ENCODE data around the gene SMARCC1.

The SMARCC1 gene

GRCh38 chr3:47803480-47804025 lies 21.9 kb upstream of the SMARCC1 start:
- DNase-seq (ENCODE audit: low read depth, low spot score): no peak

GRCh38 chr3:47802734-47803479 lies 21.2 kb upstream of the SMARCC1 start, which contains the start of gene DHX30:
DHX30 (plus strand) TSS chr3:47803138; CDS start chr3:47810684, 7,546 bp downstream.
- Histone ChIP-seq H3K9me3 (ENCODE audit: insufficient read depth, low read length) (no peaks in the 10 kb centered on the region), H3K9ac (ENCODE audit: insufficient read length, low read depth) (peak within 1 kb of the TSS; percentile 86), H3K27me3 (ENCODE audit: insufficient read depth, insufficient read length) (no peaks in the 10 kb centered on the region), H3K4me3 (ENCODE audit: insufficient read length, low read depth) (peak within 1 kb of the TSS; percentile 76), H3K4me1 (ENCODE audit: insufficient read depth, insufficient read length) (peaks cover 3% of the 10 kb centered on the region), H3K36me3 (ENCODE audit: insufficient read depth, insufficient read length, low read length) (peaks cover 20% of the 10 kb centered on the region)
- DNase-seq (ENCODE audit: low read depth, low spot score): no peak
- TF ChIP-seq ZNF274 (IDR thresholded peaks at IDR 0.05; ENCODE audit: low read depth, low read length) (no peak), SUZ12 (IDR thresholded peaks at IDR 0.05; ENCODE audit: extremely low read depth, insufficient read depth, insufficient read length) (no peak), YY1 (IDR thresholded peaks at IDR 0.05; ENCODE audit: insufficient read depth, insufficient read length) (no peak)

More at GRCh38 chr3:47803480-47804025, 21.9 kb upstream of the SMARCC1 start:
- peaks cover 3% of the 10 kb centered on the region for H3K4me1 ChIP-seq (ENCODE audit: insufficient read depth, insufficient read length)
- H3K36me3 ChIP-seq (ENCODE audit: insufficient read depth, insufficient read length, low read length): peaks cover 23% of the 10 kb centered on the region
- TF ChIP-seq SUZ12 (IDR thresholded peaks at IDR 0.05; ENCODE audit: extremely low read depth, insufficient read depth, insufficient read length) (no peak), ZNF274 (IDR thresholded peaks at IDR 0.05; ENCODE audit: low read depth, low read length) (no peak)
- H3K9ac ChIP-seq (ENCODE audit: insufficient read length, low read depth): peak overlapping the region; percentile 86
- H3K9me3 ChIP-seq (ENCODE audit: insufficient read depth, low read length): no peaks in the 10 kb centered on the region
- peak overlapping the region; percentile 76 for H3K4me3 ChIP-seq (ENCODE audit: insufficient read length, low read depth)
- no peaks in the 10 kb centered on the region for H3K27me3 ChIP-seq (ENCODE audit: insufficient read depth, insufficient read length)

GRCh38 chr3:47799733-47800132 lies 18.0 kb upstream of the SMARCC1 start:
- Histone ChIP-seq H3K4me3 (ENCODE audit: insufficient read length, low read depth) (no peak overlapping the region), H3K27me3 (ENCODE audit: insufficient read depth, insufficient read length) (no peaks in the 10 kb centered on the region), H3K9ac (ENCODE audit: insufficient read length, low read depth) (no peak overlapping the region), H3K4me1 (ENCODE audit: insufficient read depth, insufficient read length) (peaks cover 3% of the 10 kb centered on the region), H3K9me3 (ENCODE audit: insufficient read depth, low read length) (no peaks in the 10 kb centered on the region), H3K36me3 (ENCODE audit: insufficient read depth, insufficient read length, low read length) (no peaks in the 10 kb centered on the region)
- TF ChIP-seq SUZ12 (IDR thresholded peaks at IDR 0.05; ENCODE audit: extremely low read depth, insufficient read depth, insufficient read length) (no peak), YY1 (IDR thresholded peaks at IDR 0.05; ENCODE audit: insufficient read depth, insufficient read length) (no peak), ZNF274 (IDR thresholded peaks at IDR 0.05; ENCODE audit: low read depth, low read length) (no peak)
- no peak for DNase-seq (ENCODE audit: low read depth, low spot score)

GRCh38 chr3:47794544-47794943 lies 12.9 kb upstream of the SMARCC1 start:
- H3K9ac ChIP-seq (ENCODE audit: insufficient read length, low read depth): no peak overlapping the region
- peaks cover under 1% of the 10 kb centered on the region for H3K4me1 ChIP-seq (ENCODE audit: insufficient read depth, insufficient read length)
- TF ChIP-seq YY1 (IDR thresholded peaks at IDR 0.05; ENCODE audit: insufficient read depth, insufficient read length): no peak
- no peak for TF ChIP-seq ZNF274 (IDR thresholded peaks at IDR 0.05; ENCODE audit: low read depth, low read length)
- H3K27me3 ChIP-seq (ENCODE audit: insufficient read depth, insufficient read length): no peaks in the 10 kb centered on the region
- no peak overlapping the region for H3K4me3 ChIP-seq (ENCODE audit: insufficient read length, low read depth)
- no peak for DNase-seq (ENCODE audit: low read depth, low spot score)
- H3K36me3 ChIP-seq (ENCODE audit: insufficient read depth, insufficient read length, low read length): no peaks in the 10 kb centered on the region
- peaks cover 6% of the 10 kb centered on the region; the same call in 1 of the 2 replicates for H3K9me3 ChIP-seq (ENCODE audit: insufficient read depth, low read length)

GRCh38 chr3:47792699-47793098 lies 11.0 kb upstream of the SMARCC1 start:
- Histone ChIP-seq H3K4me1 (ENCODE audit: insufficient read depth, insufficient read length) (no peaks in the 10 kb centered on the region), H3K36me3 (ENCODE audit: insufficient read depth, insufficient read length, low read length) (no peaks in the 10 kb centered on the region), H3K4me3 (ENCODE audit: insufficient read length, low read depth) (no peak overlapping the region), H3K9me3 (ENCODE audit: insufficient read depth, low read length) (peaks cover 6% of the 10 kb centered on the region; the same call in 1 of the 2 replicates), H3K27me3 (ENCODE audit: insufficient read depth, insufficient read length) (no peaks in the 10 kb centered on the region), H3K9ac (ENCODE audit: insufficient read length, low read depth) (no peak overlapping the region)
- no peak for TF ChIP-seq YY1 (IDR thresholded peaks at IDR 0.05; ENCODE audit: insufficient read depth, insufficient read length)
- no peak for TF ChIP-seq SUZ12 (IDR thresholded peaks at IDR 0.05; ENCODE audit: extremely low read depth, insufficient read depth, insufficient read length)
- TF ChIP-seq ZNF274 (IDR thresholded peaks at IDR 0.05; ENCODE audit: low read depth, low read length): no peak
- no peak for DNase-seq (ENCODE audit: low read depth, low spot score)

GRCh38 chr3:47791193-47791855 lies 9.6 kb upstream of the SMARCC1 start:
- no peaks in the 10 kb centered on the region for H3K4me1 ChIP-seq (ENCODE audit: insufficient read depth, insufficient read length)
- H3K4me3 ChIP-seq (ENCODE audit: insufficient read length, low read depth): no peak overlapping the region
- H3K9me3 ChIP-seq (ENCODE audit: insufficient read depth, low read length): peaks cover 6% of the 10 kb centered on the region; the same call in 1 of the 2 replicates
- DNase-seq (ENCODE audit: low read depth, low spot score): no peak
- H3K9ac ChIP-seq (ENCODE audit: insufficient read length, low read depth): no peak overlapping the region
- H3K27me3 ChIP-seq (ENCODE audit: insufficient read depth, insufficient read length): no peaks in the 10 kb centered on the region
- TF ChIP-seq ZNF274 (IDR thresholded peaks at IDR 0.05; ENCODE audit: low read depth, low read length) (no peak), SUZ12 (IDR thresholded peaks at IDR 0.05; ENCODE audit: extremely low read depth, insufficient read depth, insufficient read length) (no peak), YY1 (IDR thresholded peaks at IDR 0.05; ENCODE audit: insufficient read depth, insufficient read length) (no peak)
- no peaks in the 10 kb centered on the region for H3K36me3 ChIP-seq (ENCODE audit: insufficient read depth, insufficient read length, low read length)

GRCh38 chr3:47783673-47784072 lies 2.0 kb upstream of the SMARCC1 start:
- TF ChIP-seq YY1 (IDR thresholded peaks at IDR 0.05; ENCODE audit: insufficient read depth, insufficient read length) (no peak), ZNF274 (IDR thresholded peaks at IDR 0.05; ENCODE audit: low read depth, low read length) (no peak), SUZ12 (IDR thresholded peaks at IDR 0.05; ENCODE audit: extremely low read depth, insufficient read depth, insufficient read length) (no peak)
- H3K27me3 ChIP-seq (ENCODE audit: insufficient read depth, insufficient read length): no peaks in the 10 kb centered on the region
- no peaks in the 10 kb centered on the region for H3K9me3 ChIP-seq (ENCODE audit: insufficient read depth, low read length)
- H3K36me3 ChIP-seq (ENCODE audit: insufficient read depth, insufficient read length, low read length): peaks cover 1% of the 10 kb centered on the region
- no peaks in the 10 kb centered on the region for H3K4me1 ChIP-seq (ENCODE audit: insufficient read depth, insufficient read length)
- DNase-seq (ENCODE audit: low read depth, low spot score): no peak
- H3K9ac ChIP-seq (ENCODE audit: insufficient read length, low read depth): no peak overlapping the region
- H3K4me3 ChIP-seq (ENCODE audit: insufficient read length, low read depth): no peak overlapping the region

Measured in NT2/D1 (cell line).